Fibroblast of lung (primary cell): ENCODE results near the gene CFAP74. TPM values are rescaled to one million over a fixed set of nuclear protein-coding genes. Genes with fewer than 3 reads are reported as not detected.

Experiments
- DNase-seq, 2 donors: peaks; one replicate each; pipeline versions ENCODE4 v3.0.0 to v3.0.0-alpha.2; 2010; ENCODE audit warnings: low read depth in 2 of 2
- H2AFZ ChIP-seq: 2 replicates; pipeline ENCODE4 v1.5.1; 2012; ENCODE audit warnings: low read length, control low read depth, inconsistent platforms
- H3K27ac ChIP-seq: 2 replicates; pipeline ENCODE4 v1.5.1; 2011; ENCODE audit warnings: low read length, control low read depth; ENCODE audit not compliant: insufficient read depth
- H3K27me3 ChIP-seq: 2 replicates; pipeline ENCODE4 v1.5.1; 2011; ENCODE audit warnings: mild to moderate bottlenecking, low read length; ENCODE audit not compliant: control insufficient read depth, insufficient read depth
- H3K36me3 ChIP-seq: 2 replicates; pipeline ENCODE4 v1.5.1; 2011; ENCODE audit warnings: low read length; ENCODE audit not compliant: control insufficient read depth, insufficient read depth
- H3K4me1 ChIP-seq: 2 replicates; pipeline ENCODE4 v1.5.1; 2011; ENCODE audit warnings: low read length; ENCODE audit not compliant: control insufficient read depth, insufficient read depth; ENCODE audit errors: extremely low read depth
- H3K4me2 ChIP-seq: 2 replicates; pipeline ENCODE4 v1.5.1; 2011; ENCODE audit warnings: low read length, control low read depth; ENCODE audit not compliant: insufficient read depth; ENCODE audit errors: extremely low read depth
- H3K4me3 ChIP-seq, 4 experiments: fragments of 200-600 bp in 1 of 4; sonication (generic) in 1 of 4; replicated peaks in 1 of 4; 2 replicates each; pipeline ENCODE4 v1.5.1; 2011 to 2016; ENCODE audit warnings: low read length in 4 of 4, low read depth in 3 of 4, mild to moderate bottlenecking in 3 of 4, control low read depth in 2 of 4, inconsistent platforms in 1 of 4, mixed read lengths in 1 of 4; ENCODE audit not compliant: insufficient read depth in 1 of 4; ENCODE audit errors: control extremely low read depth in 1 of 4
- H3K79me2 ChIP-seq: 2 replicates; pipeline ENCODE4 v1.5.1; 2012; ENCODE audit warnings: mild to moderate bottlenecking, low read length, inconsistent platforms; ENCODE audit not compliant: control insufficient read depth, insufficient read depth
- H3K9ac ChIP-seq: 2 replicates; pipeline ENCODE4 v1.5.1; 2011; ENCODE audit warnings: mild to moderate bottlenecking, low read length, control low read depth; ENCODE audit not compliant: insufficient read depth
- H3K9me3 ChIP-seq: 2 replicates; pipeline ENCODE4 v1.5.1; 2012; ENCODE audit warnings: low read depth, low read length; ENCODE audit not compliant: control insufficient read depth, insufficient read depth
- H4K20me1 ChIP-seq: 2 replicates; pipeline ENCODE4 v1.5.1; 2011; ENCODE audit warnings: low read length; ENCODE audit not compliant: control insufficient read depth, insufficient read depth; ENCODE audit errors: extremely low read depth
- CTCF ChIP-seq, 2 donors: IDR thresholded peaks in 1 of 2; conservative IDR thresholded peaks in 1 of 2; 1 replicate in 1 of 2; 2 replicates in 1 of 2; pipeline ENCODE4 v1.5.1; 2011 to 2012; ENCODE audit warnings: low read length in 2 of 2, control low read depth in 1 of 2, inconsistent platforms in 1 of 2, low read depth in 1 of 2, mild to moderate bottlenecking in 1 of 2
- EZH2 ChIP-seq: IDR thresholded peaks from 2 replicates; pipeline ENCODE4 v1.5.1; 2012; ENCODE audit warnings: low read length, control low read depth, mild to moderate bottlenecking; ENCODE audit errors: missing control alignments
- polyA plus RNA-seq, 2 donors: library from polyadenylated mRNA; depleted of rRNA in 1 of 2; stranded (reverse) in 1 of 2; unstranded in 1 of 2; fragments of >200 nt; gene quantifications; 2 replicates each; pipeline ENCODE4 v1.2.1, GENCODE V29; 2011 to 2012; ENCODE audit warnings: missing spikeins in 1 of 2
- total RNA-seq: library from RNA; depleted of rRNA; stranded (reverse); fragments of >200 nt; gene quantifications from 2 replicates; pipeline ENCODE4 v1.2.1, GENCODE V29; 2014

CFAP74 gene
- total and polyA plus RNA-seq, 2 donors (not counting 1 experiment from before 2014, with no cell fraction given): not detected

DNA sequence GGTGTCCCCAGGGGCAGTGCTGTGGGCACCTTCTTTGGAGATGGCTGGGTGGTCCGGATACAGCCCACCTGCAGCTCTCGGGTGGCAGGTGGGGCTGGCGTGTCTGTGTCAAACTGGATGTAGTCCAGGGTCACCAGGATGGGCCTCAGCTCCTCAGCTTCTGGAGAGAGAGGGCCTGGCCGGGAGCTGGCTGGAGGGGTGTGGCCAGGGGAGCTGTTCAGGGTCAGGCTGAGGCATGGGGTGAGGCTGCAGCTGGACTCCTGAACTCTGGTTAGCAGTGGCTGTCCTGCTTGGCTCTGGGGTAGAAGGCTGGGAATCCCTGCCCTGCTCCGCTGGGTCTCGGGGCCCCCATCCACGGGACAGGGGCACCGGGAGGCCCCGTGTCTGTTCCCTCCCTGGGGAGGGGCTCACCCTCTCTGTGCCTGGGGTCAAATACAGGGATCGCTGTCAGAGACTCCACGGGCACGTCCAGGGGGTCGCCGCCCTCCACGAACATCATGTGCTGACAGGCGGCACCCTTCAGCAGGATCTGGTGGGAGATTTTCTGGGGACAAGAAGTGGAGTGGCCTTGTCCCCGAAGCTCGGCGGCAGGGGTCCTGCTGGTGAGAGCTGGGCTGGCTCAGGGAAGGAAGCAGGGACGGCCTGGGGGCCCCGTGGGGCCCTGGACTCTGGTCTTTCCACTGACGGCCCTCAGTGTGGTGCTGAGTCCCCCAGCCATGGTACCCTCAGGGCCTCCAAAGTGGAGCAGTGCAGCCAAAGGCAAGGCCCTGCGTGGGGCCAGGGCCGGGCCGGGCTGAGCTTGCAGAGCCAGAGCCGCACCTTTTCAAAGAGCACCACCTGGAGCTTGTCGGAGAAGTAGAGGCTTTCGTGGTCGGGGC lies 80.4 kb downstream of the CFAP74 start:
- no peak for DNase-seq
- Histone ChIP-seq H3K27me3 (peaks cover under 1% of the 10 kb centered on the region), H2AFZ (no peak overlapping the region), H3K27ac (no peak overlapping the region), H3K4me2 (no peak overlapping the region), H3K4me1 (peaks cover 6% of the 10 kb centered on the region), H3K9me3 (no peaks in the 10 kb centered on the region), H3K79me2 (no peaks in the 10 kb centered on the region), H3K9ac (no peak overlapping the region), H3K36me3 (no peaks in the 10 kb centered on the region), H3K4me3 (no peak overlapping the region), H4K20me1 (no peaks in the 10 kb centered on the region)
- TF ChIP-seq EZH2 (no peak), CTCF (conservative IDR thresholded peaks at IDR 0.05 in 1 of 2, IDR thresholded peaks at IDR 0.05 in 1 of 2; ENCODE audit: low read depth in 1 of 2, low read length in 2 of 2) (no peak)

DNA sequence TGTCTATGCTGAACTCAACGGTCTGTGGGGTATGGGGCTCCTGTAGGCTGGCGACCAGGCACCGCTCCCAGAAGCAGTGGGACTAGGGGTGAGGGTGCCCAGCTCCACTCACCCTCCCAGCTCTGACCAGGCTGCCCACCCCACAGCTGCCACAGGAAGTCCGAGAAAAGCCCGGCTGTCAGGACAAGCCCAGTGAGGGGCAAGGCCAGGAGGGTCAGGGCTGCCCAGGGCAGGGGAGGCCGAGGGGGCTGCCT lies 81.0 kb downstream of the CFAP74 start:
- TF ChIP-seq EZH2 (no peak), CTCF (conservative IDR thresholded peaks at IDR 0.05 in 1 of 2, IDR thresholded peaks at IDR 0.05 in 1 of 2; ENCODE audit: low read depth in 1 of 2, low read length in 2 of 2) (no peak)
- H3K4me3 ChIP-seq: no peak overlapping the region
- H3K36me3 ChIP-seq: no peaks in the 10 kb centered on the region
- H2AFZ ChIP-seq: no peak overlapping the region
- H3K79me2 ChIP-seq: no peaks in the 10 kb centered on the region
- H3K4me2 ChIP-seq: no peak overlapping the region
- H3K9me3 ChIP-seq: no peaks in the 10 kb centered on the region
- H4K20me1 ChIP-seq: no peaks in the 10 kb centered on the region
- DNase-seq: no peak
- no peak overlapping the region for H3K27ac ChIP-seq
- no peak overlapping the region for H3K9ac ChIP-seq
- H3K27me3 ChIP-seq: peaks cover 4% of the 10 kb centered on the region
- peaks cover 6% of the 10 kb centered on the region for H3K4me1 ChIP-seq

- no peak for DNase-seq
- H3K9me3 ChIP-seq: no peaks in the 10 kb centered on the region
- TF ChIP-seq CTCF (conservative IDR thresholded peaks at IDR 0.05 in 1 of 2, IDR thresholded peaks at IDR 0.05 in 1 of 2; ENCODE audit: low read depth in 1 of 2, low read length in 2 of 2) (no peak), EZH2 (no peak)
These were observed 81.5 kb downstream of the CFAP74 start for GRCh38 chr1:1921901-1922701.

More at GRCh38 chr1:1921901-1922701, 81.5 kb downstream of the CFAP74 start:
- Histone ChIP-seq H2AFZ (no peak overlapping the region), H3K4me3 (no peak overlapping the region), H3K4me1 (peaks cover 6% of the 10 kb centered on the region), H3K9ac (no peak overlapping the region), H3K36me3 (no peaks in the 10 kb centered on the region), H3K27me3 (peaks cover 4% of the 10 kb centered on the region), H3K27ac (no peak overlapping the region), H4K20me1 (no peaks in the 10 kb centered on the region), H3K4me2 (no peak overlapping the region), H3K79me2 (no peaks in the 10 kb centered on the region)
